ENCODE results near the gene FCF1. TPM values are rescaled to one million over a fixed set of nuclear protein-coding genes. Genes with fewer than 3 reads are reported as not detected.

Gene FCF1
- total and polyA plus RNA-seq, 2 of the 13 experiments (the other 11 are each of a cell fraction or from before 2014, with no cell fraction given) = 31.0 to 44.4 TPM

GRCh38 chr14:74712499-74713394 is at the start of gene FCF1, which contains the start of gene AREL1 (continued):
- TF ChIP-seq NRL (CRISPR knock-in tag; IDR thresholded peaks at IDR 0.05; ENCODE audit: borderline replicate concordance) = peak; percentile 65; the same call in 1 of the 2 replicates
- no peak for TF ChIP-seq NR2F6 (IDR thresholded peaks at IDR 0.05)
- TF ChIP-seq NR2F6 (CRISPR knock-in tag; IDR thresholded peaks at IDR 0.05) = peak; percentile 29; the same call in 1 of the 2 replicates
- TF ChIP-seq ZNF367 (CRISPR knock-in tag; IDR thresholded peaks at IDR 0.05; ENCODE audit: borderline replicate concordance) = no peak
- no peak for TF ChIP-seq CBX2 (IDR thresholded peaks at IDR 0.05; ENCODE audit: low read depth, low read length)
- TF ChIP-seq CBX2 (CRISPR knock-in tag; IDR thresholded peaks at IDR 0.05; ENCODE audit: low read depth) = peak; percentile 42; the same call in 1 of the 2 replicates
- TF ChIP-seq NCOR1 (IDR thresholded peaks at IDR 0.05; ENCODE audit: borderline replicate concordance, low read length) = no peak
- TF ChIP-seq ZNF713 (CRISPR knock-in tag; IDR thresholded peaks at IDR 0.05) = 0 out of 2 replicates have a peak, but pooled peaks have one; percentile 66
- TF ChIP-seq SKI (IDR thresholded peaks at IDR 0.05; ENCODE audit: partially characterized antibody) = no peak
- TF ChIP-seq ZBTB10 (CRISPR knock-in tag; IDR thresholded peaks at IDR 0.05; ENCODE audit: borderline replicate concordance) = no peak
- peak; percentile 19 for TF ChIP-seq TBL1XR1 (IDR thresholded peaks at IDR 0.05; ENCODE audit: borderline replicate concordance, low read length, partially characterized antibody)
- TF ChIP-seq ZNF205 (CRISPR knock-in tag; IDR thresholded peaks at IDR 0.05) = peak; percentile 61; the same call in 1 of the 2 replicates
- no peak for TF ChIP-seq RORA (CRISPR knock-in tag; IDR thresholded peaks at IDR 0.05)
- no peak for TF ChIP-seq ZFP82 (CRISPR knock-in tag; IDR thresholded peaks at IDR 0.05; ENCODE audit: borderline replicate concordance)
- no peak for TF ChIP-seq ZNF383 (CRISPR knock-in tag; IDR thresholded peaks at IDR 0.05; ENCODE audit: borderline replicate concordance)
- no peak; the same call in 1 of the 2 replicates for TF ChIP-seq DR1 (CRISPR knock-in tag; IDR thresholded peaks at IDR 0.05)
- no peak for TF ChIP-seq ZNF44 (CRISPR knock-in tag; IDR thresholded peaks at IDR 0.05)
- peak; percentile 96 for TF ChIP-seq ARID4A (CRISPR knock-in tag; IDR thresholded peaks at IDR 0.05; ENCODE audit: borderline replicate concordance)
- TF ChIP-seq UBTF (CRISPR knock-in tag; IDR thresholded peaks at IDR 0.05) = 0 out of 2 replicates have a peak, but pooled peaks have one; percentile 23
- no peak for TF ChIP-seq CBX1 (IDR thresholded peaks at IDR 0.05; ENCODE audit: low read depth)
